ENCODE results near the gene PGM2L1. TPM values are rescaled to one million over a fixed set of nuclear protein-coding genes. Genes with fewer than 3 reads are reported as not detected.
A peak's percentile ranks its signal among the peaks of the same experiment; 100 is the strongest.
"Not testable (repeated sequence)": the region's sequence is repeated elsewhere in the genome, so short reads cannot be mapped to it uniquely, and the experiment has no call there.

PGM2L1 gene
- total RNA-seq, 2 experiments from 2014 or later: 8.4 to 9.9 TPM

DNA sequence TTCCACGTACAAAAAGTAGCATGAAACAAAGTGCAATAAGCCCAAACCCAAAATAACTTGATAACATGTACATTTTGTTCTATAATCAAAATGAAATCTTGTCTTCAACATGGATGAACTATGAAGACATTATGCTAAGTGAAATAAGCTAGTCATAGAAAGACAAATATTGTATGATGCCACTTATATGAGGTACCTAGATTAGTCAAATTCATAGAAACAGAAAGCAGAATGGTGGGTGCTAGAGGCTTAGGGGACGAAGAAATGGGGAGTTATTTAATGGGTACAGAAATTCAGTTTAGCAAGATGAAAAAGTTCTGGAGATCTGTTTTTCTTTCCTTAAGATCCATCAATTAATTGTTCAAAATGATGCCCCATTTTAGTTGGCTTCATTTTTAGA is 7.5 kb downstream of the PGM2L1 start:
- no peak overlapping the region for H3K27ac Mint-ChIP-seq
- no peaks in the 10 kb centered on the region for H3K9me3 Mint-ChIP-seq
- no peaks in the 10 kb centered on the region for H3K27me3 Mint-ChIP-seq
- ChIA-PET POLR2A (interaction anchor here (0.8 to 1.2 kb wide), 2 partner anchors 8 to 103 kb away, joined by 3 read pairs; partner anchors contain the start of genes LIPT2 and PGM2L1), CTCF (interaction anchor here (0.6 to 4.2 kb wide), 5 partner anchors 8 to 798 kb away, joined by 3 to 18 read pairs (median 5); partner anchors contain the start of gene PGM2L1)
- no peak overlapping the region for H3K4me3 Mint-ChIP-seq
- H3K4me1 Mint-ChIP-seq: peaks cover 32% of the 10 kb centered on the region
- DNase-seq: no peak
- peaks cover 2% of the 10 kb centered on the region for H3K36me3 Mint-ChIP-seq (ENCODE audit: low read depth)

GRCh38 chr11:74388678-74389327 is 9.4 kb downstream of the PGM2L1 start:
- Mint-ChIP-seq H3K27ac (peak overlapping the region; percentile 69), H3K27me3 (no peaks in the 10 kb centered on the region), H3K4me3 (no peak overlapping the region), H3K9me3 (no peaks in the 10 kb centered on the region), H3K36me3 (ENCODE audit: low read depth) (peaks cover 1% of the 10 kb centered on the region), H3K4me1 (peaks cover 28% of the 10 kb centered on the region)
- POLR2A ChIA-PET: no interaction called here
- peak; percentile 80 for DNase-seq
- CTCF ChIA-PET: interaction anchor here (0.9 to 4.2 kb wide), 4 partner anchors 10 to 65 kb away, joined by 3 to 18 read pairs (median 5); partner anchors contain the start of gene PGM2L1

DNA sequence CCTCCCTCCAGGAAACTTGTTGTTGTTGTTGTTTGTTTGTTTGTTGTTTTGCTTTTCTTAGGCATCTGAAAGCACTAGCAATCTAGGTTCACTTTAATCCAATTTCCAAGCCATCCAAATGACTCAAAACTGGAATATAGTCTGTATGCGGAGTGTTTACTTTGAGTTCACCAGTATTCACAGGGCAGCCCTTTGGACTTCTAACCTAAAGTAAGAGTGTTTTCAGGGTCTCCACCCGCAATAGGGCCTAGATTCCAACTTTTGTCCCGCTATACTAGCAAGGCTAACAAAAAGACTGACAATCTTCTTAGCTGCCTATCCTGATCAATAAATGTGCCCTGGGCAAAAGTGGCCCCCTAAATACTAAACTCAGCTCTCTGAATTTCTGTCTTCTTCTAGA is 13.6 kb downstream of the PGM2L1 start:
- Mint-ChIP-seq H3K4me1 (peaks cover 8% of the 10 kb centered on the region), H3K27me3 (no peaks in the 10 kb centered on the region), H3K36me3 (ENCODE audit: low read depth) (peaks cover 2% of the 10 kb centered on the region), H3K9me3 (no peaks in the 10 kb centered on the region), H3K27ac (no peak overlapping the region), H3K4me3 (no peak overlapping the region)
- CTCF ChIA-PET: no interaction called here
- POLR2A ChIA-PET: no interaction called here
- DNase-seq: no peak

DNA sequence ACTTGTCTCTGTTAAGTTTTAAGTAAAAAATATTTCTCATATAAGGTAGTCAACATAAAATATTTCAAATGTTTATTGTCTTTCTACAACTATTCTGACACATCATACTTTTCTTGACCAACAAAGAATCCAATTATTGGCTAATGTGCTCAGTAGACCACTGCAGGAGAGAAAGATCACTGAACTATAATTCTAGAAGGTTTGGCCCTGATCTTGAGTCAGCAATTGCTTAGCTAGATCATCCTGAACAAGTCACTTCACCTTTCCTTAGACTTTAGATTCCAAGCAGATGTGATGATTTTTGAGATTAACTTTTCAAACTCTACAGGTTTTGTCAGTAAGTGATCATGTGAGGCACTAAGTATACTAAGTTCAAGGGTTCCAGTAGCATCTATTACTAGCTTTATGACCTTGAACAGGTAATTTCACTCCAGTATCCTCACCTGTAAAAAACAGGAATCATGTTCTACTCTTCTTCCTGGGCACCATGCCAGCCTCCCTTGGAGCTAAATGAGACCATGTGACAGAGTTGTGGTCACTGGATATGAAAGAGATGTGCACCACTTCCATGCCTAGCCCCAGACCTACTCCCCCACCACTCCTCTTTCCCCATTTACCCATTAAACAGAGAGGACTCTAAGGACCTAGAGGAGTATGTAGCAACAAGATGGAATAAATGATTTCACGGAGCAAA is 17.3 kb downstream of the PGM2L1 start:
- Mint-ChIP-seq H3K27me3 (no peaks in the 10 kb centered on the region), H3K9me3 (no peaks in the 10 kb centered on the region), H3K36me3 (ENCODE audit: low read depth) (peaks cover 2% of the 10 kb centered on the region), H3K4me1 (peaks cover 2% of the 10 kb centered on the region), H3K4me3 (no peak overlapping the region), H3K27ac (no peak overlapping the region)
- CTCF ChIA-PET: no interaction called here
- no peak for DNase-seq
- POLR2A ChIA-PET: no interaction called here

GRCh38 chr11:74377689-74378088 is 20.5 kb downstream of the PGM2L1 start:
- no peak overlapping the region for H3K4me3 Mint-ChIP-seq
- H3K27ac Mint-ChIP-seq: no peak overlapping the region
- H3K9me3 Mint-ChIP-seq: no peaks in the 10 kb centered on the region
- H3K27me3 Mint-ChIP-seq: no peaks in the 10 kb centered on the region
- H3K4me1 Mint-ChIP-seq: peaks cover 2% of the 10 kb centered on the region
- H3K36me3 Mint-ChIP-seq (ENCODE audit: low read depth): peaks cover 2% of the 10 kb centered on the region
- CTCF ChIA-PET: interaction anchor here (0.7 kb wide), 1 partner anchor 48 kb away, joined by 3 read pairs; no protein-coding TSS in a partner anchor
- POLR2A ChIA-PET: no interaction called here
- no peak for DNase-seq

GRCh38 chr11:74373382-74373781 is 24.9 kb downstream of the PGM2L1 start:
- no peaks in the 10 kb centered on the region for H3K27me3 Mint-ChIP-seq
- H3K4me1 Mint-ChIP-seq: no peaks in the 10 kb centered on the region
- POLR2A ChIA-PET: no interaction called here
- no peaks in the 10 kb centered on the region for H3K36me3 Mint-ChIP-seq (ENCODE audit: low read depth)
- H3K9me3 Mint-ChIP-seq: no peaks in the 10 kb centered on the region
- no peak for DNase-seq
- no peak overlapping the region for H3K27ac Mint-ChIP-seq
- no peak overlapping the region for H3K4me3 Mint-ChIP-seq
- CTCF ChIA-PET: no interaction called here

- Mint-ChIP-seq H3K36me3 (ENCODE audit: low read depth) (no peaks in the 10 kb centered on the region), H3K4me3 (no peak overlapping the region), H3K4me1 (no peaks in the 10 kb centered on the region), H3K9me3 (no peaks in the 10 kb centered on the region), H3K27me3 (no peaks in the 10 kb centered on the region), H3K27ac (no peak overlapping the region)
- no peak for DNase-seq
- ChIA-PET POLR2A (interaction anchor here (0.6 kb wide), 1 partner anchor 236 kb away, joined by 3 read pairs; no protein-coding TSS in a partner anchor), CTCF (no interaction called here)
Measured at GRCh38 chr11:74371269-74372052, 26.8 kb downstream of the PGM2L1 start.

- ChIA-PET POLR2A (no interaction called here), CTCF (no interaction called here)
- Mint-ChIP-seq H3K27me3 (no peaks in the 10 kb centered on the region), H3K4me1 (no peaks in the 10 kb centered on the region), H3K36me3 (ENCODE audit: low read depth) (peaks cover 6% of the 10 kb centered on the region), H3K27ac (no peak overlapping the region), H3K9me3 (no peaks in the 10 kb centered on the region), H3K4me3 (no peak overlapping the region)
- DNase-seq: no peak
Measured at GRCh38 chr11:74370123-74370522, 28.1 kb downstream of the PGM2L1 start.

DNA sequence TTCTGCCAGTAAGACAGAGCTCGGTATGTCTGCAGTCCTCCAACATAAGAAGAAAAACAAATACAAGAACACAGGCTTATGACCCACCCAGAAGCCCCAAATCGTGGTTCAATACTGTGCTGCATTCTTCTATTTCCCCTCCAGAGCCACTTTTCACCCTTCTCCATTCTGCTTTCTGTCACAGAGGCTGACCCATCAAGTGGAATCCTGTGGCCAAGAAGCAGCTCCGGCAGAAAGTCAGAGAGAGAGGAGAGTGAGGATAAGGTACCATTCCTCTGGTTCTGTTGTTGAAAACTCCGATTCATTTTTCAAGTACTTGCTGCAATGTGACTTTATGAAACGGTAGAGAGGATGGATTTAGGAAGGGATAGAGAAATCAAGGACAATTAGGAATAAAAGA is 30.4 kb downstream of the PGM2L1 start:
- peaks cover 14% of the 10 kb centered on the region for H3K36me3 Mint-ChIP-seq (ENCODE audit: low read depth)
- no peaks in the 10 kb centered on the region for H3K4me1 Mint-ChIP-seq
- H3K27ac Mint-ChIP-seq: no peak overlapping the region
- H3K4me3 Mint-ChIP-seq: no peak overlapping the region
- POLR2A ChIA-PET: no interaction called here
- CTCF ChIA-PET: interaction anchor here (0.9 kb wide), 1 partner anchor 22 kb away, joined by 3 read pairs; no protein-coding TSS in a partner anchor
- H3K27me3 Mint-ChIP-seq: no peaks in the 10 kb centered on the region
- DNase-seq: no peak
- no peaks in the 10 kb centered on the region for H3K9me3 Mint-ChIP-seq

- CTCF ChIA-PET: no interaction called here
- H3K9me3 Mint-ChIP-seq: no peaks in the 10 kb centered on the region
Measured at GRCh38 chr11:74366576-74366975, 31.7 kb downstream of the PGM2L1 start.

GRCh38 chr11:74365805-74366204 is 32.4 kb downstream of the PGM2L1 start:
- H3K4me1 Mint-ChIP-seq, H3K27me3 Mint-ChIP-seq, POLR2A ChIA-PET, DNase-seq, H3K4me3 Mint-ChIP-seq, H3K27ac Mint-ChIP-seq, H3K9me3 Mint-ChIP-seq, CTCF ChIA-PET: not testable (repeated sequence)
- H3K36me3 Mint-ChIP-seq (ENCODE audit: low read depth): peaks cover 32% of the 10 kb centered on the region

More at GRCh38 chr11:74366576-74366975, 31.7 kb downstream of the PGM2L1 start:
- no peak for DNase-seq
- H3K27me3 Mint-ChIP-seq: no peaks in the 10 kb centered on the region
- H3K27ac Mint-ChIP-seq: no peak overlapping the region
- H3K4me1 Mint-ChIP-seq: no peaks in the 10 kb centered on the region
- peaks cover 26% of the 10 kb centered on the region for H3K36me3 Mint-ChIP-seq (ENCODE audit: low read depth)
- POLR2A ChIA-PET: no interaction called here
- no peak overlapping the region for H3K4me3 Mint-ChIP-seq

DNA sequence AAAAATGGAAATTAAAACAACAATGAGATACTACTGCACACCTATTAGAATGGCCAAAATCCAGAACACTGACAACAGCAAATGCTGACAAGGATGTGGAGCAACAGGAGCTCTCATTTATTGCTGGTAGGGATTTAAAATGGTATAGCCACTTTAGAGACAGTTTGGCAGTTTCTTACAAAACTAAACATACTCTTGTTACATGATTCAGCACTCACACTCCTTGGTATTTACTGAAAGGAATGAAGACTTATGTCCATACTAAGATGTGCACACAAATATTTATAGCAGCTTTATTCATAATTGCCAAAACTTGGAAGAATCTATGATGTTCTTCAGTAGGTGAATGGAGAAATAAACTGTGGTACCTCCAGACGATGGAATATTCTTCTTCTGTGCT is 40.8 kb downstream of the PGM2L1 start:
- Mint-ChIP-seq H3K4me3 (no peak overlapping the region), H3K9me3 (peaks cover 4% of the 10 kb centered on the region), H3K4me1 (peaks cover 7% of the 10 kb centered on the region), H3K27me3 (no peaks in the 10 kb centered on the region), H3K36me3 (ENCODE audit: low read depth) (peaks cover 43% of the 10 kb centered on the region), H3K27ac (no peak overlapping the region)
- ChIA-PET POLR2A (no interaction called here), CTCF (interaction anchor here (0.6 kb wide), 1 partner anchor 376 kb away, joined by 4 read pairs; no protein-coding TSS in a partner anchor)
- no peak for DNase-seq

- peaks cover 4% of the 10 kb centered on the region for H3K9me3 Mint-ChIP-seq
- H3K27me3 Mint-ChIP-seq: no peaks in the 10 kb centered on the region
- H3K36me3 Mint-ChIP-seq (ENCODE audit: low read depth): peaks cover 30% of the 10 kb centered on the region
- H3K4me3 Mint-ChIP-seq: no peak overlapping the region
- POLR2A ChIA-PET: interaction anchor here (0.8 kb wide), 1 partner anchor 29 kb away, joined by 8 read pairs; no protein-coding TSS in a partner anchor
- no peak for DNase-seq
- H3K4me1 Mint-ChIP-seq: peaks cover 7% of the 10 kb centered on the region
- CTCF ChIA-PET: no interaction called here
- H3K27ac Mint-ChIP-seq: no peak overlapping the region
Measured at GRCh38 chr11:74355626-74356025, 42.6 kb downstream of the PGM2L1 start.
